GOT3 (cell line): ENCODE measurements around the gene MT1B.
"Not testable (repeated sequence)": the region's sequence is repeated elsewhere in the genome, so short reads cannot be mapped to it uniquely, and the experiment has no call there.

ENCODE experiments used
- DNase-seq: peaks from one replicate; lab custom pipeline; 2025; ENCODE audit warnings: mixed read lengths; lab: John Stamatoyannopoulos, UW

MT1B gene

GRCh38 chr16:56667581-56668571, 16.2 kb downstream of the MT1B start, which contains the start of gene MT1G:
Gene MT1G, minus strand, starts transcription at chr16:56668065. Its CDS starts 72 bp downstream, at chr16:56667993.
- DNase-seq: no peak

- DNase-seq: no peak
These were observed 17.5 kb downstream of the MT1B start, which contains the start of gene MT1H for GRCh38 chr16:56669005-56669839. Gene MT1H, plus strand, starts transcription at chr16:56669814. Its CDS starts 71 bp downstream, at chr16:56669885.

- DNase-seq: no peak
These were observed 18.3 kb downstream of the MT1B start for GRCh38 chr16:56669840-56670619.

- DNase-seq: no peak
These were observed 18.9 kb downstream of the MT1B start for GRCh38 chr16:56670620-56670934.

GRCh38 chr16:56671691-56672090, 20.0 kb downstream of the MT1B start:
- not testable (repeated sequence) for DNase-seq

GRCh38 chr16:56672171-56672570, 20.5 kb downstream of the MT1B start:
- not testable (repeated sequence) for DNase-seq

GRCh38 chr16:56672761-56673536, 21.3 kb downstream of the MT1B start:
- DNase-seq: no peak

GRCh38 chr16:56673921-56674320, 22.2 kb downstream of the MT1B start:
- no peak for DNase-seq

GRCh38 chr16:56674570-56674969, 22.9 kb downstream of the MT1B start:
- not testable (repeated sequence) for DNase-seq

- DNase-seq: no peak
These were observed 24.1 kb downstream of the MT1B start for GRCh38 chr16:56675685-56676210.

GRCh38 chr16:56677474-56677873, 25.8 kb downstream of the MT1B start:
- no peak for DNase-seq

GRCh38 chr16:56679078-56679730, 27.5 kb downstream of the MT1B start:
- DNase-seq: no peak

- DNase-seq: no peak
These were observed 28.1 kb downstream of the MT1B start for GRCh38 chr16:56679818-56680217.

GRCh38 chr16:56681939-56682702, 30.4 kb downstream of the MT1B start, which contains the start of gene MT1X:
Gene MT1X, plus strand, starts transcription at chr16:56682470. Its CDS starts 71 bp downstream, at chr16:56682541.
- peak; percentile 76 for DNase-seq

- no peak for DNase-seq
These were observed 31.2 kb downstream of the MT1B start for GRCh38 chr16:56682703-56683397.

GRCh38 chr16:56683424-56684172, 31.9 kb downstream of the MT1B start:
- DNase-seq: no peak

GRCh38 chr16:56684256-56684925, 32.7 kb downstream of the MT1B start:
- DNase-seq: no peak
